RCC 7860 (cell line): ENCODE measurements around the gene USP49.

Experiments
- DNase-seq: peaks from one replicate; pipeline ENCODE4 v3.0.0-alpha.2; 2015; ENCODE audit warnings: low spot score
- FAIRE-seq: peaks from 2 replicates; lab custom pipeline; 2012; peaks lifted over from hg19 to GRCh38; lab: Jason Lieb, UNC

USP49 gene

DNA sequence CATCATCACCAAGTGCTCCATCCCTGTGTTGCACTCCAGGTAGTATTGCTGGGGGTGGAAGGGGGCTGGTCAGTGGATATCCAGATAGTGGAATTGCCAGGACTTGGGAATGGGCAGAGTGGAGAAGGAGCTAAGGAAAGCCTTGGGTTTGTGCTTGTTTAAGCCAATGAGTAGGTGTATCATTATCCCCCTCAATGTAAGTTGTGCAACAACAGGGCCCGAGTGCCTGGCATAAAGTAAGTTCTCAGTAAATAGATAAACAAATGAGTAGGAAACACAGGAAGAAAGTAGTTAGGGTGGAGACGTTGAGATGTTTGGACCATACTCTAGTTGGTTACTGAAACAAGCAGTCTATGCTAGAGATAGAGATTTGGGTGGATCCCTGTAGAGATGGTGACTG, 36.6 kb upstream of the USP49 start:
- DNase-seq (no peak), FAIRE-seq (no peak)

DNA sequence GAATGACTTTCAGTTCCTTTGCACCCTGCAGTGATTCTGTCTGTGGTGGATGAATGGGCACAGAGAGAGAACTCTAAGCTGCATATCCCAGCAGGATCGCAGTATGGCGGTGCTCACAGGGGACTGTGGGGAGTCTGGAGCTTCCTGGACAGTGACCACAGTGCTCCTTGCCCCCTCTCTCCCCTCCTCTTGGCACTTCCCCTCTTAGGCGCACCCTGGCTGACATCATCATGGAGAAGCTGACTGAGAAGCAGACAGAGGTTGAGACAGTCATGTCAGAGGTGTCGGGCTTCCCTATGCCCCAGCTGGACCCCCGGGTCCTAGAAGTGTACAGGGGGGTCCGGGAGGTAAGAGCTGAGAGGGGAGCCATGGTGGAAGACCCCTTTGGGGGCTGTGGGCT, 34.7 kb upstream of the USP49 start:
- no peak for DNase-seq
- FAIRE-seq: no peak

DNA sequence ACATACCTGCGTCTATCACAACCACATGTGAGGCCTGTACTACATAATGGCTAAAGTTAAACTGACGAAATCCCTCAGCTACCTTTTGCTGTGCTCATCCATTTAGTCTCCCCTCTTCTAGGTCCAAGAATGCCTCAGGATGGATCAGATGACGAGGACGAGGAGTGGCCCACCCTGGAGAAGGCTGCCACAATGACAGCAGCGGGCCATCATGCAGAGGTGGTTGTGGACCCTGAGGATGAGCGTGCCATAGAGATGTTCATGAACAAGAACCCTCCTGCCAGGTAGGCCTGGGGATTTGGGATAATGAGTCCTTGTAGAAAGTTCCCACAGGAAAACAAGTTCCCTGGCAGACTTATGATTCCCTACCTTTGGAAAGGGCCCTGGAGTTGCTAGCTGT, 32.1 kb upstream of the USP49 start:
- DNase-seq (no peak), FAIRE-seq (no peak)

DNA sequence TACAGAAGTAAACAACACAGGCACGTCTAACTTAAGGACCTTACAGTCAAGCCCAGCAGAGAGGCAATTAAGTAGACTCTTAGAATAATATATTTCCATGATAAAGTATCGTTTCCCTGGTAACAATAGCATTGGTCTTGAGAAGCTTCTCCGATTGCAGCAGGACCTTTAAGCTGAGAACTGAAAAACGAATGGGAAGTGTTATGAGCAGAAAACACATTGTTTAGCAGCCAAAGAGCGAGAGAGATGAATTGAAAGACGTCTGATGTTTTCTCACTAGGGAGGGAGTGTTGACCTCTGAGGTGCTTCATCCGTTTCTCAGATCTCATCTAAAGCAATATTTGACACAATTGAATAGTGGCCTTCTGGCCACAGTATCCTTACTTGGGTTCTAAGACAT, 27.0 kb upstream of the USP49 start:
- DNase-seq: no peak
- FAIRE-seq: no peak

DNA sequence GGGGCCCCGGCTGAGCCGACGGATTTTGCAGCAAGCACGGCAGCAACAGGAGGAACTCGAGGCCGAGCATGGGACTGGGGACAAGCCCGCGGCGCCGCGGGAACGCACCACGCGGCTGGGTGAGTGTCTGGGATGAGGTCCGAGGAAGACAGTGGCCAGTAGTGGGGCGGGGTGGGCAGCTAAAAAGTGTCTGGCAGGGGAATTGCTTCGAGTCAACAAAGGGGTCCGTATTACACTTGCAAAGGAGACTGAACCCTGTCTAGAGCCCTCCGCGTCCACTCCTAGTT, 26.5 kb upstream of the USP49 start:
- FAIRE-seq (no peak), DNase-seq (no peak)

DNA sequence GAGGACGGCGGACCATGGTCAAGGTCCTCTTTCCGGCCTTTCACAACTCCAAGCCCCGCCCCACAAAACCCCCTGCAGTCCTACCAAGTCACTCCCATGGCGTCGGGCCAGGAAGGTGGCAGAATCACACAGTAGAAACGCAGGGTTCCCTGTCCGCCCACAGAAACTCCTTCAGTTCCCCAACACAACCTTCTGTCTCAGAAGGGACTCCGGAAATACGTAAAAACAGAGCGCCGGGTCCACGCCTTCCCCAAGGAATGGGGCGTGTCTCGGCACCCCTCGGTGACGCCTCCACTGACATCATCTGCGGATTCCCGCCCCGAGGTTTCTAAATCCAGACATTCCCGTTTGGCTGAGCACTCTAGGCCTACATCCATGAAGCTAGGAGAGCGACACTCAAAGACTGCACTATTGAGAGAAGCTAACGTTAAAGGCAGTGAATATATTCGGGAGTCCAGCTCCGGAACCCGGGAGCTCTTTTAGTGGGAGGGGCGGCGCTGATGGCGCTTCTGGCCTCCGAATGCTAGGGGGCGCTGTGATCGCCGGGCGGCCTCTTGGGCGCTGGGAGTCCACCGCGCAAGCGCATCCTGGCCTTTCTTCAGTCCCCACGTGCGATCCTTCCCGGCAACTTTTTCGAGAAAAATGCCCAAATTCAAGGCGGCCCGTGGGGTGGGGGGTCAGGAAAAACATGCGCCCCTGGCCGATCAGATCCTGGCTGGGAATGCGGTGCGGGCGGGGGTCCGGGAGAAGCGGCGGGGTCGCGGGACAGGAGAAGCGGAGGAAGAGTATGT, 25.9 kb upstream of the USP49 start, which contains the start of the genes BYSL and MED20:
BYSL (plus strand) TSS at position 579 of the 791 bp plus-strand sequence; CDS start at position 643, 64 bp downstream.
MED20 (minus strand) TSS at position 219 of the 791 bp plus-strand sequence; CDS start at position 98, 121 bp downstream.
- DNase-seq (peak; percentile 91), FAIRE-seq (peak; percentile 62)

DNA sequence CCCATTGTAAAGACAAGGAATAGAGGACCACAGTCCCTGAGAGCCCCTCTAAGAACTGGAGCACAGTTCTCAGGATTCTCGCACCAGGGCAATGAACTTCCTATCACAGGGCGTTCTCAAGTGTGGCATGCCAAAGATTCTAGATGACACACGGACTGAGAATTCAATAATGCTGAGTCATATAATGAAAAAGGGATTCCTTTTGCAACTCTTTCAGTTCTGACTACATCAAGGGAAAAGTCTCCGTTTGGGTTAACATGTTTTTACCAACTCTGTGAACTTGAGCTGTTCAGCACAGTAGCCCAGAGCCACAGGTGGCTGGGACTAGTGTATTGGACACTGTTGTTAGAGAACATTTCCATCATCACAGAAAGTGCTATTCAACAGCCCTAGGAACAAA, 22.4 kb upstream of the USP49 start:
- FAIRE-seq (peak; percentile 88), DNase-seq (peak; percentile 94)

DNA sequence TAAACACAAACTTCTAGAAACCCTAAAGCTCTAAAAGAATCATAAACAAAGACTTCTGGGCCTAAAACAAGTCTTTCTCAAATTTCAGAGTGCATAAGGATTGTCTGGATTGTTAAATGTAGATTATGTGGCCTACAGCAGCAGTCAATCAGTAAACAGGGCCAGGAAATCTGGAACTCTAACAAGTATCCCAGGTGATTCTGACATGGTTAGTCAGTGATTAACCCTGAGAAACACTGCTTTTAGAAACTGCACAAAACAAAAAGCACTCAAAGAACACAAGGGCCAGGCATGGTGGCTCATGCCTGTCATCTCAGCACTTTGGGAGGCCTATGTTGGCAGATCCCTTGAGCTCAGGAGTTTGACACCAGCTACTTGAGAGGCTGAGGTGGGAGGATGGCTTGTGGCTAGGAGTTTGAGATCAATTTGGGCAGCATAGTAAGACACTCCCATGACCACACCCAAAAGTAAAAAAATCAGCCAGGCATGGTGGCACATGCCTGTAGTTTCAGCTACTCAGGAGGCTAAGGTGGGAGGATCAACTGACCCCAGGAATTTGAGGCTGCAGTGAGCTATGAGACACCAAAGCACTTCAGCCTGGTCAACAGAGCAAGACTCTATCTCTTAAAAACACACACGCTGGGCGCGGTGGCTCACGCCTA, 19.8 kb upstream of the USP49 start:
- DNase-seq (no peak), FAIRE-seq (no peak)

DNA sequence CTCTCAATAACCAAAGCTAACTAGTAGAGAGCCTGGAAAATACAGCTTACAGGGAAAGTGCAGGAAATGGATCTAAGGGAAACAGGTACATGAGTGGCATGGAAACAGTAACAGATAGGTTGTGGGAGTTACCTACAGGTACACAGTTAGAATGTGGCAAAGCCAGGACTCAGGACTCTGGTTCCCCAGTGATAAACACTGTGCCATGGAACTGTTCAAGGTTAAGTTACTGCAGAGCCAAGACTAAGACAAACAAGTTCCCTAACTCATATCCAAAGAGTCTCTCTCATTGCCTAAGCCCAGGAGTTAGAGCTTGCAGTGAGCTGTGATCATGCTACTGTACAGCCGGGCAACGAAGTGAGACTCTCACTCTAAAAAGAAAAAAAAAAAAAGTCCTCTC, 19.2 kb upstream of the USP49 start:
- DNase-seq: no peak
- no peak for FAIRE-seq

DNA sequence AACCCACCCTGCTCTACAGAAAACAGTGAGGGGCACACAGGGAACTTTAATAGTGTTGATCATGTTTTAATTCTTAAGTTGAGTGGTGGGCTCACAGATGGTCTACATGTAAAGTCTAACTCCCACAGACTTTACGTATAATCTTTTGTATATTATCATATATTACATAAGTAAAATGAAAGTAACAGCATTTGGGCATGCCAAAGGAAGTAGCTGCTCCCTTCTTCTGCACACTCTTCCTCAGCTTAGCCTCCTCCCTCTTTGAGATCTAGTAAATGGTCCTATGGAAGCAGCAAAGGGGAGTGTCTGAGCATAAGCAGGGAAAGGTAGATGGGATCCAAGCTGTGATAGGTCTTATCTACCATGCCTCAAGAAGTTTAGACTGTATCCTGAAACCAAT, 14.6 kb upstream of the USP49 start:
- no peak for DNase-seq
- FAIRE-seq: no peak

DNA sequence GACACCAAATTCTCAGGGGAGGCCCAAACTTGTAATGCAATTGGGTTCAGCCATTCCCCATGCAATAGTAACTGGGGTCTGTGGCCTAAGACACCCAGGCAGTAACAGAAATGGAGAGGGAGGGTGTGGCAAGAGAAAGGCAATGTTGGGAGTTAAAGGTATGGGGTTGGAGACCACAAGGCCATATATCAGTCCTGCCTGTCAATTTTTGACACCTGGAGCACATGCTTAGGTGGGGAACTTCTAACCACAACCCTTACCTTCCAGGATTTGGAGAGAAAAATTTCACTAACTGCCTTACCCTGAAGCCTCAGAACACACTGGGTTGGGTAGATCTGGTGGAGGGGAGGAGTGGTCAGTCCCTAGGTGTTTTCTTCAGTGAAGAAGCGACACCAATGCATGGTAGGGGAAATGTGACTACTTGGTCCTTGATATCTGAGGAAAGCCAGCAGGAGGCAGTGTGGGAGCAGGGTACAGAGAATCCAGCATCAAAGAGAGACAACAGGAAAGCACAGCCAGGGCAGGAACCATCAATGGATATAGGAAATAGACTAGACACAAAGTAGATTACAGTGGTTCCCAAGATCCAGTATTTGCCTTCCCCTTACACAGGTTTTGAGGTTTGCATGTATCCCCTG, 6.8 kb upstream of the USP49 start:
- DNase-seq (no peak), FAIRE-seq (no peak)

DNA sequence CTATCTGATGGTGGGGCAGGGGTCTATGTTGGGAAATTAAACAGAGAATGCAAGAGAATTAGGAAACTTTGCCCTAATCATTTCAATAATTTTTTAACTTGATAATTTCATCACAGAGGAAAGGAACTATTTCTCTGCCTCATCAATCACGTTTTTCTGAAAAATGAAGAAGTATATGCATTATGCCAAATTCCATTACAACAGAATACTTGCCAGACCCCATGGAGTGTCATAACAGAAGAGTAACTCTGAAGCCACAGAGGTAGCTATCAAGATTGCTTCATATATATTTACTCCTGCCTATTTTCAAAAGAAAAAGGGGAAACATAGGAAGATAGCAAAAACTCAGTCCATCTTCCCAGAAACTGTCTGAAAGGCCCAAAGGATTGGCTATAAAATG, 5.7 kb upstream of the USP49 start:
- no peak for DNase-seq
- no peak for FAIRE-seq

DNA sequence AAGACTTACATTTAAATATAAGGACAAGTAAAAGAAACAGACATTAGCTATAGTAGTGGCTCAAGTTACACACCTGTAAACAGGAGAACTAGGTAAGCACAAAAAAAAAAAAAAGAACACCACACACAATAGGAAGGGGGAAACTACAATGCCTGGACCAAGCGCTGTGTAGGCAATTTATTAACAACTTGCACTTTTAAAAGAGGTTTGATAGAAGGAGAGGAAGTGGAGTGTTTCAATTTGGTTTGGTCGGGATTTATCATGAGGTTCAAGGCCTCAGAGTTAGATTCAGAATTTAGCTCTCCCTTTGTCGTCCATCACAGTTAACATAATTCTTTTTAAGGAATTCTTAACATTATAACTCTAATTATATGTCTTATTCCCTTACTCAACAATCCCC, 1.1 kb upstream of the USP49 start:
- no peak for DNase-seq
- FAIRE-seq: no peak

DNA sequence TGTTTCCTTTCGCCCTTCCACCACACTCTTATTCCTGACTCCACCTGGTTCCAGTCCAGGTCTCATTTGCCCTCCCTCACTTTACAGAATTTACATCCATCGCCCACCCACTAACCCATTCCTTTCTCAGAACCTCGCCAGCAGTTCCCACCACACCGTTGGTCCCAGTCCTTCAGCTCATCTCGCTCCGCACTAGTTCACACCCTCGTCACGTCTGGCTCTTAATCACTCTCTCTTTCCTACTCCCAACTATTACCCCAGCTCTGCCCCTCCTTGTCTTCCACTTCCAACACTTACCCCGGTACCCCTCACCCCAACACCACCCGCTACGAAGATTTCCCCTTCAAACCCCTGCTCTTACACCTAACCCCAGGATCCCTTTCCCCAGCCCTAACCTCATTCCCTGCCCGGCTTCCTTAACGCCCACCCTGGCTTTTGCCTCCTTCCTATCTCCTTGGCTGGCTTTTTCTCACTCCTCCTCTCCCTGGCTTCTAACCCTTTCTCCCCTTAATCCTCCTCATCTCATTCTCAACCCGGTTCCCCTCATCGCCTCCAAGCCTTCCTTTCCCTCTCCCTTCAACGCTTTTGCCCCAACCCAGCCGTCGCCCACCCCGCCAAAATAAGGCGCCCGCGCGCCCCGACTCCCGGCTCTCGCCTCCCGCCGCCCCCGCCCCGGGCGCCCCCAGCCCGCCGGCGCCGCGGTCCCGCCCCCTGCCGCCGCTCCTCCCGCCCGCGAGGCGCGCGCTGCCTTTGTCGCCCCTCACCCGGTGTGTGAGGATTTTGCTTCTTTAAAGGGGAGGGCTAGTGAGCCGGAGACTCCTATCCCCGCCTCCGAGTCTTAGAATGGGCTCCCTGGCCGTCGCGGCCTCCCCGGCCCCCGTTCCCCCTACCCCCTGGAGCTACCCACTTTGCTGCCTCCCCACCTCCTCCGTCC, 542 bp downstream of the USP49 start:
- DNase-seq: no peak

DNA sequence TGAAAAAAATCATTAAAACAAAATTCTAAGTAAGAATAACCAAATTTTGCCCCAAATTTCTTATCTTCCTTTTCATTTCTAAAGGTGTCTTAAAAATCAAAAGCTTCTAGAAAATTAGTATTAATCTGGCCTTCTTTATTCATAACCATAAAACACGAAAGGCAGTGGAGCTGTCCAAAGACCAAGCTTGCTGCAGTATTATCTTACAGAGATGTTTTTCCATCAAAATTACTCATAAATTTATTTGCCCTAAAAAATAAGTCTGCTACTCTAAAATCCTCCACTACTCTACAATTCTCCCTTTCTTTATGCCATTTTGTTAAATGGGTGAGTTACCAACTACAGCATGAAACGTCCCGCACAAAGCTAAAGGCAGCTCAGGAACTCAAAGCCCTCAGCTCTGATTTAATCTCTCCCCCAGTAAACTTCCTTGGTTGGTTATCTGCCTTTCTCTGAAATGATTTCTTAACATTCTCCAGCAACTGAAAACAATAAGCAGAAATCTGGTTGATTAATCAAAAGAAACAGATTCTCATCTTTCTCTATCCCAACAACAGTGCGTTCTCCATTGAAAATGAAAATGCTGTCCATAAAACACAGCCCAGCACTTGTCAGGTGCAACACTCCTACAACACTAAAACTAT, 2.1 kb downstream of the USP49 start:
- DNase-seq: no peak
- no peak for FAIRE-seq

More for the DNA sequence above, 542 bp downstream of the USP49 start:
- no peak for FAIRE-seq

DNA sequence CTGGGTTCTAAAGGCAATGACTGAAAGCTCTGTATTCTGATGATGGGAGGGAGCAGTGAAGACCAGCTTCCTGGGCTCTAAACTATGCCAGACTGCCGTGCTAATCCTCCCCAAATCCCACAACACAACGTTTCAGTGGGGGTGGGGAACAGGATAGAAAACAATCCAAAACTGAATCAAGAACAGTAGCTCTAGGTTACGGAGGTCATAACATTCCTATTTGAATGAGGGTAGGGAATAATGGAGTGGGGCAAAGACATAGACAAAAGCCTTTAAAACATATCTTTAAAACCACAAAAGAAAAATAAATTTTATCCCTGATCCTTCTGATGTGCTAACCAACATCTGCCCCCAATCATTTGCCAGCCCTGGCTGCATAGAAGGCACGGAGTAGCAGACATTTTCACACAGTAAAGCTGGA, 7.8 kb downstream of the USP49 start:
- no peak for DNase-seq
- FAIRE-seq: no peak

DNA sequence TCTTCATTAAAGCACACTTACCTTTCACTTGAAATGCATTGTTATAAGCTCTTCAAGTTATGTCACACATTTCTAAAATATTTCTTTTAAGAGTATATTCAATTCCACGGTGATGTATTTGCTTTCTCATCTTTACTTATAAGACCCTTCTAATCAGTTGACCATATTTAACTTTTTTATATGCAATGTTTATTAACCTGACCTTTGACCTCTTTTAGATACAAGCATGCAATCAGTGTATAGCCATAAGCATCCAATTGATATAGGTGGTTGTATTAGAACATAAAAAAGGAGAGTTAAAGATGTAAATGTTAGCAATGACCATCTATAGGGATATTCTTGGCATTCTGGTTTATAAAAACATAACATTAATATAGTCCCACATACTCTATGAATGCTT, 9.2 kb downstream of the USP49 start:
- FAIRE-seq (no peak), DNase-seq (no peak)

DNA sequence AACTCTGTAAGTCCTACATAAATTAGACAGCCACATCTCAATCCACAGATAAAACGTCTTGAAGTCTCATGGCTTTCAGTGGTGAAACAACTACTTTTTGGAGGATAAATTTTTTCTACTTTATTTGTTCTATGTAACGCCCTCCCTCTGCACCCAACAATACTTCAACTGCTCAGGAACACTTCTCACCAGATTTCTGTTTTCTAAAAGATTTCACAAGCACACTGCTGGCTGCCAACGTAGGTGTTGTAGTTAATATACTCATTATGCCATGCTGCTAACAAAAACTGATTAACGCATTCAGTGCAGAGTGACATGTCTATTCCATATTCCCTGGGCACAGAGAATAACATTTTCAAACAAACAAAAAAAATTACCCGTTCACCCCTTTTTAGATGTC, 10.2 kb downstream of the USP49 start:
- FAIRE-seq: no peak
- DNase-seq: no peak

DNA sequence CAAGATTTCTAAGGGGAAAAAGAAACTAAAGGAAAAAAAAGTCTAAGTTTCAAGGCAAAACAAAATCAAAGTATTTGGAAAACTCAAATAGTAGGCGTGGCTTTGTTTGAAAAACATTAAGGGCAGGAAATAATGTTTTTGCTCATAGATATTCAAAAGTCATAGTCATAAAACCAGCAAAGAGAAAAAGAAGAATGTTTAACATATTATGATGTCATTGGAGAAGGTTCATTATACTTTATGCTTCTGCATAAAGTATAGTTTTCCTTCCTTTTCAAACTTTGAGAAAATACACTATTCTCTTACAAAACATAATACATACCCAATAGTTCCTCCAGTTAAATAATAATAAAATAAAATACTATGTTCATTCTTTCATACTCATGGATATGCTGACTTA, 13.7 kb downstream of the USP49 start:
- FAIRE-seq (no peak), DNase-seq (no peak)

DNA sequence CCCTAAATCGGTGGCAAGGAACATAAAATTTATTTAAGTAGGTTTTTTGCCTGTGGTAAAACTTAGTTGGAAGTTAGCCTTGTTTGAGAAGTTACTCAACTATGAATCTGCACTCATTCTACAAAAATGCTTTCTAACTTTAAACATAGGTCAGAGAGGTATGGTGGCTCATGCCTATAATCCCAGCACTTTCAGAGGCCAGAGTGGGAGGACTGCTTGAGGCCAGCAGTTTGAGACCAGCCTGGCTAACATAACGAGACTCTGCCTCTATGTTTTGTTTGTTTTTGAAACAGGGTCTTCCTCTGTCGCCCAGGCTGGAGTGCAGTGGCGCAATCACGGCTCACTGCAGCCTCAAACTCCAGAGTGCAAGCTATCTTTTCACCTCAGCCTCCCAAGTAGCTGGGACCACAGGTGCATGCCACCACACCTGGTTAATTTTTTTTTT, 16.2 kb downstream of the USP49 start:
- FAIRE-seq (no peak), DNase-seq (peak; percentile 16)
